ENCODE measurements around the gene PROK1.
A peak's percentile ranks its signal among the peaks of the same experiment; 100 is the strongest.
"Not testable (repeated sequence)": the region's sequence is repeated elsewhere in the genome, so short reads cannot be mapped to it uniquely, and the experiment has no call there.

PROK1 gene, protein sequence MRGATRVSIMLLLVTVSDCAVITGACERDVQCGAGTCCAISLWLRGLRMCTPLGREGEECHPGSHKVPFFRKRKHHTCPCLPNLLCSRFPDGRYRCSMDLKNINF

DNA sequence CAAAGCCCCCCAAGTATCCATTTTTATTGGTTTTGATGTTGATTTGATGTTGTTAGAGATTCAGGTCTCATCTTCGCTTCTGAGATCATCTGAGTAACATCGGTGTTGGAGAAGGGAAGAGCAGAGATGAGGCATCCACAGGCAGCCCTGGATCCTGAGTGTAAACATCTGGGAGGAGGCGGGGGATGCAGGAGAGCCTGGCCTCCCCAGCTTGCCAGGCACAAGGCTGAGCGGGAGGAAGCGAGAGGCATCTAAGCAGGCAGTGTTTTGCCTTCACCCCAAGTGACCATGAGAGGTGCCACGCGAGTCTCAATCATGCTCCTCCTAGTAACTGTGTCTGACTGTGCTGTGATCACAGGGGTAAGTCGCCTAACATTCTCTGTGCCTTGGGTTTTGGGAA lies at the start of gene PROK1:
PROK1 (plus strand) TSS at position 221 of the 400 bp plus-strand sequence; CDS start at position 289, 68 bp downstream.
- DNase-seq = no peak

DNA sequence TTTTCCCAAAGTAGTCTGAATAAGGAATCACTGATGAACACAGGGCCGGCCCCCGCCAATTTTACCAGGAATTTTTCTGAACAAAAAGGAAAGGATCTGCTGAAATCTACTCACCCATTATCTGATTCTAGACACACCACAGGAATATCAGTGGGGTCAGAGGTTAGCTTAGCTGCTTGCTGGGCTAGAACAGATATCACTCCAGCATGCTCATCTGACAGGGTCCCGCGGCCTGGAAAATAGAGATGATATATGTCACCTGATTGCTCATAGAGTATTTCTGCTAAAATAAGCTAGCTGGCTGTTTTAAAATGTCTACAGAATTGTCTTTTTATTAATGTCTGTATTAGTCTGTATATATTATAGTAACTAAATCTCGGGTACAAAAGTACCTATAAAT lies 47.1 kb upstream of the PROK1 start:
- DNase-seq = no peak

DNA sequence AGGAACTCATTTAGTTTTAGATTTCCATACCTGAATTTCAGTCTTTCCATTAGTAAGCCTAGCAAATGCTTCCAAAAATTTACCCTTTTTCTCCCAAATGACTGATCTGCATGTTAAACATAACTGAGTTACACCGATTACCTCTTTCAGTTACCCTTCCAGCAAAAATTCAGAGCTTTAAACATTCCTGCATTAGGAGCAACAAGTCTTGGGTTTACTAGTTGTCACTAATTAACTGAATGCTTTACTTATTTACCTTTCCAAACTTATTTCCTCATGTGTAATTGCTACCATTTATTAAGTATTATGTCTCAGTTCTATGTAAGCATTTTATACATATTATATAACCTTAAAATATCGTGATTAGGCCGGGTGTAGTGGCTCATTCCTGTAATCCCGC lies 46.5 kb upstream of the PROK1 start:
- DNase-seq = no peak

DNA sequence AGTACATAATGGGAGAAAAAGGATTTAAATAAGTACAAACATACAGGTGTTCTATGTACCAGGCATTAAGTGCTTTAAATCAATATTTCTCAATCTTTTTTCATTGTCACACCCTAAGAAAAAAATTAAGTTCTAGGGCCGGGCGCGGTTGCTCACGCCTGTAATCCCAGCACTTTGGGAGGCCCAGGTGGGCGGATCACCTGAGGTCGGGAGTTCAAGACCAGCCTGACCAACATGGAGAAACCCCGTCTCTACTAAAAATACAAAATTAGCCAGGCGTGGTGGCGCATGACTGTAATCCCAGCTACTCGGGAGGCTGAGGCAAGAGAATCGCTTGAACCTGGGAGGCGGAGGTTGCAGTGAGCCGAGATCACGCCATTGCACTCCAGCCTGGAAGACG lies 44.5 kb upstream of the PROK1 start:
- DNase-seq = not testable (repeated sequence)

DNA sequence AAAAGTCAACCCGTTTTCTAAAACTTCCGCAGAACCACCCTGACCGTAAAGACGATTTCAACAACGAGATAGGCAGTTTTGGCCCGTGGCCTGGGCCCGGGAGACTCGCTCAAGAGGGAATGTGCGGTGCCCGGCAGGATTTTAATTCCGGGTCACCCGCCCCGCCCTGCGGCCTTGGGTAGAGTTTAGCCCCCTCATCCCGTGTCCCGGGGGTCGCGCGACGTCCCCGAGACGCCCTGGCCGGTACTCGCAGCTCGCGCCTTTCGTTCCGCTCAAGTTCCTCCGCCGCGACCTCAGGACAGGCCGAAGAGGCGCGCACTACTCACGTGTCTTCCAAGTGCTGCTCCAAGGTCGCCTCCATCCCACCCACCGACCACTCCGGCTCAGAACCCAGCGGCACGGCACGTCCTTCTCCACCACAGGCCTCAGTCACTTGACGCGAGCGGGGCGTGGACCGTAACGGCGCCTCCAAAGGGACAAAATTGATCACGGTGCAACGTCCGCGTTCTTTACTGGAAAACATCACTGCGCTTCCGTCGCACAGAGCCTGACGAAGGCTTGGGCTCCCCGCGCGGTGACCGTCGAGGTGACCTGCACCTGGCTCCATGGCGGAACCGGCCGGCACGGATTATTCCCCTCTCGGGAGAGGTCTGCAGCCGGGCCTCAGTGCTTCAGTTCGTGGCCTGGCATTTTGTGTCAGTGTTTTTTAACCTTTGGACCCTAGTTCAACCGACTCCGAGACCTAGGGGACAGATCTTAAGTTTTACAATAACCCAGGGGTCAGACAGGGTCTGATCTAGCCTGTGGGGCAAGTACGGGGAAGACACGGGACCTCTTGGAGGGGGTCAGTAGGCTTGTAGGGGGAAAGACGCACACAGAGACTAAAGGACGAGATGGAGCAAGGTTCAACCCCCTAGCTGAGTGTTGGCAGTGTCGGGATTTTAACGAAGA lies 43.4 kb upstream of the PROK1 start, which contains the start of gene LAMTOR5:
LAMTOR5 (minus strand) TSS at position 435 of the 951 bp plus-strand sequence; CDS start at position 361, 74 bp downstream.
- peak; percentile 94 for DNase-seq

DNA sequence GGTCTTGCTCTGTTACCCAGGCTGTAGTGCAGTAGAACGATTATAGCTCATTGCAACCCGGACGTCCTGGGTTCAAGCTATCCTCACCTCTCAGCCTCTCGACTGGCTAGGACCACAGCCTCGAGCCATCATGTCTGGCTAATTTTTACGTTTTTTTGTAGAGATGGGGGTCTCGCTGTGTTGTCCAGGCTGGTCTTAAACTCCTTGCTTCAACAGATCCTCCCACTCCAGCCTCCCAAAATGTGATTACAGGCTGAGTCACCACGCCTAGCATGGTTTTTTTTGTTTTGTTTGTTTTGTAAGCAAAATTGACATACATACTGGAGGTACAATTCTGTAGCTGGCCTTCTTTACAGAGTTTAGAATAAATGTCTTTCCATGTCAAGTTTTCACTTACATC lies 42.5 kb upstream of the PROK1 start:
- DNase-seq = no peak

DNA sequence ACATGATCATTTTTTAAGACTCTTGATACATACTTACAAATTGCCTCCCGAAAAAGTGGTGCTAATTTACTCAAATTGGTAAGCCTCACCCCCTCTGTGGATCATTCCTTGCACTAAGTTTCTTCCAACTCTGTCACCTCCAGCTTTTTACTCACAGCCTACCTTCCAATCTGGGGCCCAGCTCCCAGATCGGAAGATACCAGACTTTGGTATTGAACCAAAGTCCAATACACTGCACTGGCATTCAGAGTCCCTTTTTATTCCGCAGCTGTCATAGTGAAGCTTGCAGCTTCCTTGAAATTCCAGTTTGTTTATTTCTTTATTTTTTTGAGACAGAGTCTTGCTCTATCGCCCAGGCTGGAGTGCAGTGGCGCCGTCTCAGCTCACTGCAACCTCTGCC lies 41.6 kb upstream of the PROK1 start:
- DNase-seq = no peak

DNA sequence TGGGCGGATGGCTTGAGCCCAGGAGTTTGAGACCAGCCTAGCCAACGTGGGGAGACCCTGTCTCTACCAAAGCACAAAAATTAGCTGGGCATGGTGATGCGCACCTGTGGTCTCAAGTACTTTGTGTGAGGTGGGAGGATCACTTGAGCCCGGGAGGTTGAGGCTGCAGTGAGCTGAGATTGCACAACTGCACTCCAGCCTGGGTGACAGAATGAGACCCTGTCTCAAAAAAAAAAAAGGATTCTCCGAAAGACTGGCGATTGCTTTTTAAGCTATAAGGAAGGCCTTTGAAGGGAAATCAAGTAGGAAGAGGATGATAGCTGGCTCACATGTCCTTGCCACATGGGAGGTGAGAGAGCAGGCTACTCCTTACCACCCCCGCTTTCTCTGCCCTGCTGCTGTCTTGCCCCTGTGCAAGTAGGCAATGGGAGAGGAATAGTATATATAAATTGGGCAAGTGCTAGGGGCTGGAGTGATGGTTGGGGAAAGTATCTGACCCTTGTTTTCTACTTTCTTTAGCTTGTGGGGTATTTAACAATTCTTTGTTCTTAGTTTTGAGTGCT lies 39.7 kb upstream of the PROK1 start:
- DNase-seq = no peak

DNA sequence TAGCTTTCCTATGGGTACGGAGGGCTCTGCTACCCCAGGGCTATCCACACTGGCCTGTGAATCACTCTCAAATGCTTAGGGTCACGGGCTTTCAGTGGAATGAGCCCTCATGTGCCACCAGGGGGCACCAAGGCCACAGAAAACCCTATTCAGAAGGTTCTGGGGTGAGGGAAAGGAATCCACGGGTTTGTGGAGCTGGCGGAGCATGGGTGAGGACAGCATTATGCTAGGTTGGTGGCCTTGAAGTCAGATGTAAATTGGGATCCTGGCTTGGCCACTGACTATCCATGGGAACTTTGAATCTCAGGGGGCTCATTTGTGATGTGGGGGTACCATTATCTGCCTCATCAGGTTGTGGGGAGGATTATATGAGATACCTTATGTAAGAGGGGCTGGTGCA lies 38.4 kb upstream of the PROK1 start:
- peak; percentile 56 for DNase-seq

DNA sequence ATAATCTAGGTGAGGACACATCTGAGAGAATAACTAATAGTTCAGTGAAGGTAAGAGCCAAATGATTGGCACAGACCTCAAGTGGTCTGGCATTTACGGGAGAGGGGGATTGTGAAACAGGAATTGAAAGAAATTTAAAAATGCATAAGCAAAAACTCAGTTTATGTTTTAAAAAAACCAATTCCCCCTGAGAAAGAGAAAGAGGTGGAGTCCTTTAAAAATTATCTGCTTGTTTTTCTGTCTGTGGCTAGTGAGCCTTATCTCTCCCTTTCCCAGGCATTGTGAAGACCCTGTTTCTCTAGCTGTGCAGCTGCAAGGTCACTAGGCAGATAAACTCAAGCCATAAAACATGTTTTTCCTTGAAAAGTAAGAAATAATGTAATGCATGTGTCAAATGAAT lies 37.9 kb upstream of the PROK1 start:
- DNase-seq = not testable (repeated sequence)

DNA sequence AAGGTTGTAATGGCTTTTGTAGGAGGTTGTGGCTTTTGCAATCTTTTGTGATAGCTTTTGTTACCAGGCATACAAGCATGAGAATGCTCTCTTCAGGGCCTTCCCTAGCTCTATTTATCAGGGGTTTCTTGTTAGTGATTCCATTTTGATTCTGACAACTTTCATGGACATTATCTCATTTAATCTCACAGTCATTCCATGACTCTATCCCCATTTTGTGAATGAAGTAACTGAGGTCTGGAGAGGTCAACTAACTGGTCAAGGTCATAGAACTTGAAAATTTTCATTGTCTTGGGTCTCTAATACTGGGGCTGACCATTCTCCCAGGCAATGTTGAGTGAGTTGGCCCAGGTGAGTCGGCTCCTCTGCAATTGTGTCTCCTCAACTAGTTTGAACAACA lies 32.2 kb upstream of the PROK1 start:
- DNase-seq = no peak

DNA sequence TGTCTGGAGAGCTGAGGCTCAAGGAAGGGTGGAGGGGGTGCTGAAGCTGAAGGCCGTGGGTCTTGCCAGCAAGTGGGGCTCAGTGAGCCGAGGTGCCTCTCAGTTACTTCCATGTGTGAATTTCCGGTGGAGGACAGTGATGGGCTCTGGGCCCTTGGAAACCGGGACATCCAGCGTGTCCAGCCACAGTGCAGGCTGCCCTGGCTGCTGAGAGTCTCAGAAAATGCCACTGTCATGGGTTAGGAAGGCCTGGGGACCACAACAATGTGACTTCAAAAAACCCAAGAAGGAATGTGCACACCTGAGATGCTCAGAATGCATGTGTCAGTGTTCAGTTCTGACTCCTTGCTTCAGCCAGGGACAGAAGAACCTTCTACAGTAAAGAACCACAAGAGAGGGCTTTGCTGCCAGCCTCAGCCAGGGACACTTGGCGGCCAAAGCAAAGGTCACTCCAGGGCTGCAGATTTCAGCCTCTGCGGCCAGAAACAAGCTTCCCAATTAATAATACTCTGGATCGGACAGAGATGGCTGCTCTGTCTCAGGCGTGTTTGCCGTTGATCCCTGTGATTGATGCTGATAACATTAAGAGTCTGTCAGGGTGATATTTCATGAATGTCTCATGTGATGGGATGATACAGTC lies 30.8 kb upstream of the PROK1 start:
- DNase-seq = no peak

DNA sequence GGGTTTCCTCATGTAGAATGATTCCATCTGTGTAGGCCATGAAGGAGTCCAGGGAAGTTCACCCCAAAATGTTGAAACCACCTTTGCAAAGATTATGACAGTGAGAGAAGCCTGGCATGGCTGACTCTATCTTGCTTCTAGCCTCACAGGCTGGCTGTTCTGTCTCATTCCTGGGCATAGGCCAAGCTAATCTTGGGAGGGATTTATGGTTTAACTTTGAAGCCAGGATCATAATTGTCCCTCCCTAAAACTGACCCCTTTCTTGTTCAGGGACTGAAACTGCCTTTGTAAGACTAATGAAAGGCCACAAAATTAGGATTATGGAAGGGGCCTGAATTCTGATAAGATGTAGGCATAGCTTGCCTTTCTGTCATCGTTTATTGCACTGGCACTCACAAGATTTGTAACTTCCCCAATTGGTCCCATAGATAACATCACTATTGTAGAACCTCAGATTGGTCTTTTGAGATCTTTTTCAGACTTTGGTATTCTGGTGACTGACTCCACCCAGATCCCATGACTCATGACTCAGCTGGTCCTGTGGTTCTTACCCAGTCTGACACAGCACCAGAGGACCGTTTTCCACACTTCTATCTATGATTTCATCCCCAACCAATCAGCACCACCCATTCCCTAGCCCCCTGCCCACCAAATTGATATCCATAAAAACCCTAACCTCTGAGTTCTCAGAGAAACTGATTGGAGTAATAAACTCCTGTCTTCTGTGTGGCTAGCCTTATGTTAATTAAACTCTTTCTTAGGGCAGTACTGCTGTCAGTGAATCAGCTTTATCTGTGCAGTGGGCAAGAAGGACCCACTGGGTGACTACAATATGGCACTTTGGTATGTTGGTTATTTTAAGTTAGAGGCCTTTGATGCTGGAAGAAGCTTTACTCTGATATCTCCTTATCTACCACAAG lies 29.8 kb upstream of the PROK1 start:
- peak; percentile 22 for DNase-seq

DNA sequence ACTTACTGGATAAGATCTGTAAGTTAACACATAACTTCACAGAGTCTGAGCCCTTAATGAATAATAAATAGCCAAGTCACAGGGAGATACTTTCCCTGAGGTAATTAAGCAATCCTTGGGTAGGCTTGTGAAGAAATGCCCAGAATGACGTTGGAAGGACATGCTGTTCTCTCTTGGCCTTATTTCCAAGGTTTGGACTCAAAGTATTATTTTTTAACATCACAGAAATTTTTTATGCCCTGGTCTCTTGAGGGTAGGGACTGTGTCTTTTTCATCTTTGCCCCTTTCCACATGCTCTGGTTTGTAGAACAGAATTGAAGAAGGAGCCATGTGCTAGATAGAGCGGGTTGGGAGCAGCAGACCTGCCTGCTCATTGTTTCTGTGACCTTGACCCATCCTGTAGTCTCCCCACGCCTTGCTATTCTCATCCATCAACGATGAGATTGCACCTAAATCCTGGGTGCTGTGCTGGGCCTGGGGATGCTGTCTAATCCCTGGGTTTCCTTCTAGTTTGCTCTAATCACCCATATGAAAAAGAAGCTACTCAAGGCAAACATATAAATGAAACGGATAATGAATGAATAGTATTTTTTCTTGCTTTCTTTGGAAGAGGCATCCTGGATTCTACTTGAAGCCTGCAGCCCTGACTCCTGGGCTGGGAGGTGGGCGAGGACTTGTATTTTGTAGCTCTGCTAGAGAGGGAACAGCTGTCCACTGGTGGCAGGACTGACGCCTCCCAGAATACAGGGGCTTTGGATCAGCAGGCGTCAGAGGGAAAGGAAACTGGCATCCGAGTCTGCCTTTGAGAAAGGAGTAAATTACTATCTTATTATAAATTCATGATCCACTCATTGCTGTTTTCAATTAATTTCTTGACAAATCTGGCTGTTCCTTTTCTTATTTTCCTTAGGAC lies 26.0 kb upstream of the PROK1 start:
- DNase-seq = no peak

DNA sequence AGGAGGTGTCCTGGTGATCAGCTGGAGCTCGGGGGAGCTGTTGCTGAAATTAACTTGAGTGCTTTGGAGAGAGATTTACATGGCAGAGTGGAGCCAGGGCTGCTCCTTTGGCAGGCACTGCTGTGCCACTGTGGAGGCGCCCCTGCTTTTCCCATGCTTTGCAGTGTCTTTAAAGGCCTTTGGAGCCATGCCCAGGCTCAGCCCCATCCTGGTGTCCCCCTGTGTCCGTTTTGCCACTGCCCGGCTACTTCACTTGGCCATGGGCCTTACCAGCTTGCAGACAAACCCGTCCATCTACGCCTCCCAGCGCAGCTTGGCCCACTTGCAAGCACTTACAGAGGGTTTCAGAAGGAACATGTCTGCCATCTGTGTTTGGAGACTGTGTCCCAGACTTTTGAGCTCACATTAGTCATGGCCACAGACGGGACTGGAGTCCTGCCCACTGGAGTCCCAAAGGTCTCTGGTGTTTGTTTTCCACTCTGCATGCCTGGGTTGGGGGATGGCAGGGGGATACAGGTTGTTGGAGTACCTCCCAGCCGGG lies 25.3 kb upstream of the PROK1 start:
- DNase-seq = no peak

DNA sequence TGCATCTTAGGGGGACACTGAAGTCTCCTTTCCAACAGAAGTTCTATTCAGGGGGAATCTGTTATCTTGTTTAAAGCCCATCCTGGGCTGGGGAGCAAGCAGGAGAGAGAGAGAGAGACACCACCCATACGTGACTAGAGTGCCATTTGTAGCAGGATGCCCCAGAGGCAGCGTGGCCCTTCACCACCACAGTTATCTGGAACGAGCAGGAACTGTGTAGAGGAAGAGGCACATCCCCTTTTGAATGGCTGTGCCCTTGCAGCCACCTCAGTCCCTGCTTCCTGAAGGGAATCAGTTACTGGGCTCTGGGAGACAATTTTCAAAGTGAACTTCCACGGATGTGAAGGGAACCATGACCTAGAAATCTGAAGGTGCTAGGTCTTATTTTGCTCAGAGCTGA lies 24.1 kb upstream of the PROK1 start:
- DNase-seq = no peak

DNA sequence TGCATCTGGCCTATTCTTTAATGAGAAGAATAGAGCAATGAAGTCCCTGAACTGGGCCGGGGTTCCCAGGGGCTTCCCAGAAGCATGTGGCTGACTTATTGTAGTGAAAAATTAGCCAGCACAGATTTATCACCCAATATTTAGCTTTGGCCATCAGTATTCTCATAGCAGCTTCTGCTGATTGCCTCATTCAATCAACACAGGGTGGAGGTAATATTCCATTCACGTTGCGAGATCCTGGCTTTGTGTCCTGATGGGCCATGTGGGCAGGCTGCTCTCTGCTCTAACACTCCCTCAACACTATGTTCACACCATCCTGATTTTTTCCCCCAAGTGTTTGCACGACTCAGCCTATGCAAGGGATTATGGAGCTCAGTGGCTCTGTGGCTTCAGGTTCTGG lies 22.0 kb upstream of the PROK1 start:
- no peak for DNase-seq

DNA sequence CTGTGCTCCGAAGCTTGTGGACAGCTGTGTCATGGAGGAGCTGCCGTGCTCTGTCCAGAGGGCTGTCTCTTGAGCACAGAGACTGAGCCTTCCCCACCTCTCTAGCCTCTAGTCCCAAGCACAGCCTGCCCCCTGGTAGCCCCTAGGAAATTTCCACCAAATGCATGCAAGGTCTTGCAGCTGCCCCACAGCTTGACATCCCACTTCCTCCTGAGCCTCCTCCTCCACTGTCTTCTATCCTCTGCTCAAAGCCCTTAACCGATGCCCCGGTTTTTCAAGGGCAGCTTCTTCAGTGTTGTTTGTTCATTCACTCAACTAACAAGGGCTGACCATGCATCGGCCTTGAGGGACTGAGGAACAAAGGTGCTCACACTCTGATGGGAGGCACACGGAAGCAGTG lies 20.6 kb upstream of the PROK1 start:
- no peak for DNase-seq

DNA sequence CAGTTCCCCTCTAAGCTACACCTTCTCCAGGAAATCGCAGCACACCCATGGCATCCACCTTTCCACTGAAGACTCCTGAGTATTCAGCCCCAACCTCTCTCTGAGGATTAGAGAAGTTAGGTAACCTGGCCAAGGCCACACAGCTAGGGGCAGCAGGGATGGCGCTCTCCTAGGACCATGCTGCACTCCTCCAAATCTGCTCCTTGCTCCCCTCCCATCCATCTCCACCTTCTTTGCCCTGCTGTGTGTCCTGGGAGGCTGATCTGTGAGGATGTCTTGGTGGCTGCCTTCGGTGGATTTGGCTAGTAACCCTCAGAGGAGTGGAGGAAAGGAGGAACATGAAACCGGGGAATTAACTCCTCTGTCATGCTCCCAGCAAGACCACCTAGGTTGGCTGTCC lies 20.0 kb upstream of the PROK1 start:
- no peak for DNase-seq

DNA sequence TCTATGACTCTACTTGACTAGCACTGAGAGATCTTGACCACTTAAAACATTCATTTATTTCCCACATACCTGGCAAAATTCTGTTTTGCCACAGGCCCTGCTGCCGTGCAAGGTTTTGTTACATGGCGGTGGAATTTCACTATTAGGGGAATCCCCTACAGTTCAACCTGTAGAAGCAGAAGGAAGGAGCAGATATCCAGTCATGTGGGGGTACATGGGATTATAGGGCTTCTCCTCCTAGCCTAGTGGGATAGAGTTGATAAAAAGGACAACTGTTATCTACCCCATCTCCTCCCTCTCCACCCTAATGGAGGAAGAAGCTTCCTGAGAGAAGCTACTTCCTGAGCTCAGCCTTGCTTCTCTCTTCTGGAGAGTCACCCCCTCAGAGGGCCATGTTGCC lies 17.7 kb upstream of the PROK1 start:
- no peak for DNase-seq

DNA sequence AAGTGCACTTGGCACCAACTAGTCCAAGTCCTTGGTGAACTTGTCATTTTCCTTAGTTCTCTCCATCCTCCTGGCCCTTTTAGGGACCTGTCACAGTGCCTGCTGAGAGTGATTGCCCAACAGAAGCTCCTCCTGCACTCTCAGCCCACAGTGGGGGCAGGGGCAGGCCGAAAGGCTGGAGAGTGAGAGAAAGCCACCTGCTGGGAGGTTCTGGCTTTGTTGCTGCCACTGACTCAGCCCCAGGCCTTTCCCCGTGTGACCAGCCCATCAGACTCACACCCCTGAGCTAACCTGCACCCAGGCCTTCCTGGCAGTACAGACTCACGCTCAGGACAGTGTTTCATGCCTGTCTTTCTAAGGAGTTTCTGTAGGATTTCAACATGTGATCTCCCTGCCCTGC lies 17.1 kb upstream of the PROK1 start:
- peak; percentile 6 for DNase-seq

Measured in fibroblast of skin of right biceps (primary cell).